H1 (cell line): ENCODE data around the gene LRRC74B.

Experiments used
- CEBPB ChIP-seq: IDR thresholded peaks from 2 replicates; pipeline ENCODE4 v1.6.1; 2012; ENCODE audit warnings: low read depth, low read length
- CHD2 ChIP-seq: IDR thresholded peaks from 2 replicates; pipeline ENCODE4 v1.6.1; 2012; ENCODE audit warnings: low read length, improper control_type of control experiment
- CTCF ChIP-seq, 3 experiments: IDR thresholded peaks; 1 replicate in 2 of 3; 2 replicates in 1 of 3; pipeline versions ENCODE4 v1.5.1 to v1.6.1; 2011; ENCODE audit warnings: low read length in 3 of 3, mild to moderate bottlenecking in 3 of 3, inconsistent platforms in 2 of 3, low read depth in 1 of 3, moderate library complexity in 1 of 3; ENCODE audit not compliant: insufficient read depth in 1 of 3; ENCODE audit errors: control extremely low read depth in 1 of 3
- KDM5A ChIP-seq: fragments of 200-600 bp; IDR thresholded peaks from 2 replicates; pipeline ENCODE4 v1.7.1; 2012; ENCODE audit warnings: mild to moderate bottlenecking, low read length, inconsistent platforms, mixed read lengths
- MAX ChIP-seq: IDR thresholded peaks from 2 replicates; pipeline ENCODE4 v1.6.1; 2012; ENCODE audit warnings: inconsistent platforms
- POU5F1 ChIP-seq: IDR thresholded peaks from 2 replicates; pipeline ENCODE4 v1.6.1; 2011; ENCODE audit warnings: low read depth, mild to moderate bottlenecking, low read length, moderate library complexity
- SRF ChIP-seq: IDR thresholded peaks from 2 replicates; pipeline ENCODE4 v1.6.1; 2011; ENCODE audit warnings: mild to moderate bottlenecking, low read depth, low read length, moderate library complexity

GRCh38 chr22:21080435-21081137 is 34.8 kb downstream of the LRRC74B start:
- TF ChIP-seq POU5F1, result no peak
- TF ChIP-seq CTCF (IDR thresholded peaks at IDR 0.05; ENCODE audit: control extremely low read depth in 1 of 3, insufficient read depth in 1 of 3, low read depth in 1 of 3, low read length in 3 of 3), result no peak
- no peak for TF ChIP-seq KDM5A
- no peak for TF ChIP-seq CEBPB
- no peak for TF ChIP-seq CHD2
- TF ChIP-seq MAX, result no peak
- no peak for TF ChIP-seq SRF
